NCI-H748 (cell line): ENCODE measurements around the gene PBOV1.
A peak's percentile ranks its signal among the peaks of the same experiment; 100 is the strongest.

ENCODE experiments used
- DNase-seq: peaks from one replicate; lab custom pipeline; 2025; ENCODE audit not compliant: unreplicated experiment; lab: John Stamatoyannopoulos, UW

Gene PBOV1

GRCh38 chr6:138218449-138218848 lies at the start of gene PBOV1:
TSS of gene PBOV1 (minus strand) at chr6:138218491. CDS start at chr6:138218395, 96 bp downstream.
- DNase-seq, result no peak

GRCh38 chr6:138266095-138266494 lies 47.8 kb upstream of the PBOV1 start:
- DNase-seq, result no peak

GRCh38 chr6:138264372-138264880 lies 46.1 kb upstream of the PBOV1 start:
- no peak for DNase-seq

- no peak for DNase-seq
Measured at GRCh38 chr6:138263963-138264362, 45.7 kb upstream of the PBOV1 start.

GRCh38 chr6:138261116-138261780 lies 43.0 kb upstream of the PBOV1 start:
- no peak for DNase-seq

- peak; percentile 14 for DNase-seq
Measured at GRCh38 chr6:138258991-138259390, 40.7 kb upstream of the PBOV1 start.

- DNase-seq, result no peak
Measured at GRCh38 chr6:138258197-138258596, 39.9 kb upstream of the PBOV1 start.

- DNase-seq, result no peak
Measured at GRCh38 chr6:138257638-138258040, 39.3 kb upstream of the PBOV1 start.

GRCh38 chr6:138255443-138255842 lies 37.2 kb upstream of the PBOV1 start:
- no peak for DNase-seq

GRCh38 chr6:138253731-138254130 lies 35.4 kb upstream of the PBOV1 start:
- DNase-seq, result no peak

GRCh38 chr6:138250513-138251247 lies 32.4 kb upstream of the PBOV1 start:
- peak; percentile 11 for DNase-seq

GRCh38 chr6:138250053-138250452 lies 31.8 kb upstream of the PBOV1 start:
- no peak for DNase-seq

- no peak for DNase-seq
Measured at GRCh38 chr6:138248878-138249277, 30.6 kb upstream of the PBOV1 start.

GRCh38 chr6:138248011-138248410 lies 29.7 kb upstream of the PBOV1 start:
- DNase-seq, result no peak

GRCh38 chr6:138246650-138247440 lies 28.6 kb upstream of the PBOV1 start:
- no peak for DNase-seq

- DNase-seq, result no peak
Measured at GRCh38 chr6:138245751-138246150, 27.5 kb upstream of the PBOV1 start.

- peak; percentile 68 for DNase-seq
Measured at GRCh38 chr6:138242987-138243592, 24.8 kb upstream of the PBOV1 start.

GRCh38 chr6:138241934-138242333 lies 23.6 kb upstream of the PBOV1 start:
- DNase-seq, result no peak

GRCh38 chr6:138241381-138241780 lies 23.1 kb upstream of the PBOV1 start:
- DNase-seq, result peak; percentile 5

GRCh38 chr6:138240476-138241245 lies 22.4 kb upstream of the PBOV1 start:
- peak; percentile 44 for DNase-seq
